Measurements from ENCODE around the gene CCNI2. TPM values are rescaled to one million over a fixed set of nuclear protein-coding genes. Genes with fewer than 3 reads are reported as not detected.

Gene CCNI2
- polyA plus RNA-seq, 1 donor (not counting 4 experiments of a cell fraction or from before 2014, with no cell fraction given) = not detected

GRCh38 chr5:132770476-132771159, 23.4 kb downstream of the CCNI2 start:
- Histone ChIP-seq H3K4me2 (ENCODE audit: control insufficient read depth, extremely low read depth, insufficient read depth, low read depth, low read length) (no peak overlapping the region), H3K27ac (ENCODE audit: control insufficient read depth, insufficient read depth, low read length) (no peak overlapping the region), H3K9ac (ENCODE audit: control insufficient read depth, extremely low read depth, insufficient read depth, low read length) (no peak overlapping the region), H2AFZ (ENCODE audit: control insufficient read depth, low read length) (no peak overlapping the region), H3K4me3 (ENCODE audit: control insufficient read depth in 2 of 3, extremely low read depth in 1 of 3, insufficient read depth in 2 of 3, low read depth in 1 of 3, low read length in 3 of 3) (no peak overlapping the region), H4K20me1 (ENCODE audit: control insufficient read depth, extremely low read depth, insufficient read depth, low read length) (no peaks in the 10 kb centered on the region), H3K9me1 (ENCODE audit: control insufficient read depth, extremely low read depth, insufficient read depth, low read length) (peaks cover 2% of the 10 kb centered on the region), H3K79me2 (ENCODE audit: control insufficient read depth, insufficient read depth, low read length) (peaks cover 62% of the 10 kb centered on the region), H3K9me3 (ENCODE audit: control insufficient read depth, low read depth, low read length) (no peaks in the 10 kb centered on the region), H3K36me3 (ENCODE audit: control insufficient read depth in 2 of 2, extremely low read depth in 1 of 2, insufficient read depth in 2 of 2, low read length in 2 of 2) (peaks cover 0 to 8% of the 10 kb centered on the region in 2 experiments), H3K4me1 (ENCODE audit: control insufficient read depth, extremely low read depth, insufficient read depth, low read length) (peaks cover 16% of the 10 kb centered on the region), H3K27me3 (ENCODE audit: control insufficient read depth, extremely low read depth, insufficient read depth, low read length) (no peaks in the 10 kb centered on the region)
- DNase-seq (ENCODE audit: low read depth, low spot score) = no peak
- dilution Hi-C loops (cut with MboI; ENCODE audit: extremely low pct_ligation_motif_present, low sequenced_read_pairs) = no loop called here
- TF ChIP-seq CTCF (optimal IDR thresholded peaks at IDR 0.05 in 1 of 3, IDR thresholded peaks at IDR 0.05 in 1 of 3, conservative IDR thresholded peaks at IDR 0.05 in 1 of 3; ENCODE audit: extremely low read depth in 1 of 3, insufficient read depth in 2 of 3, low read length in 3 of 3) = no peak
- no peak for TF ChIP-seq EZH2 (IDR thresholded peaks at IDR 0.05; ENCODE audit: low read length)
- FAIRE-seq = no peak

- Histone ChIP-seq H3K4me2 (ENCODE audit: control insufficient read depth, extremely low read depth, insufficient read depth, low read depth, low read length) (no peak overlapping the region), H3K9me1 (ENCODE audit: control insufficient read depth, extremely low read depth, insufficient read depth, low read length) (peaks cover 2% of the 10 kb centered on the region), H3K79me2 (ENCODE audit: control insufficient read depth, insufficient read depth, low read length) (peaks cover 67% of the 10 kb centered on the region), H4K20me1 (ENCODE audit: control insufficient read depth, extremely low read depth, insufficient read depth, low read length) (no peaks in the 10 kb centered on the region), H2AFZ (ENCODE audit: control insufficient read depth, low read length) (no peak overlapping the region), H3K9me3 (ENCODE audit: control insufficient read depth, low read depth, low read length) (no peaks in the 10 kb centered on the region), H3K27ac (ENCODE audit: control insufficient read depth, insufficient read depth, low read length) (no peak overlapping the region), H3K4me3 (ENCODE audit: control insufficient read depth in 2 of 3, extremely low read depth in 1 of 3, insufficient read depth in 2 of 3, low read depth in 1 of 3, low read length in 3 of 3) (no peak overlapping the region), H3K4me1 (ENCODE audit: control insufficient read depth, extremely low read depth, insufficient read depth, low read length) (peaks cover 17% of the 10 kb centered on the region), H3K36me3 (ENCODE audit: control insufficient read depth in 2 of 2, extremely low read depth in 1 of 2, insufficient read depth in 2 of 2, low read length in 2 of 2) (peaks cover 0 to 7% of the 10 kb centered on the region in 2 experiments), H3K9ac (ENCODE audit: control insufficient read depth, extremely low read depth, insufficient read depth, low read length) (no peak overlapping the region), H3K27me3 (ENCODE audit: control insufficient read depth, extremely low read depth, insufficient read depth, low read length) (no peaks in the 10 kb centered on the region)
- dilution Hi-C loops (cut with MboI; ENCODE audit: extremely low pct_ligation_motif_present, low sequenced_read_pairs) = no loop called here
- TF ChIP-seq CTCF (optimal IDR thresholded peaks at IDR 0.05 in 1 of 3, IDR thresholded peaks at IDR 0.05 in 1 of 3, conservative IDR thresholded peaks at IDR 0.05 in 1 of 3; ENCODE audit: extremely low read depth in 1 of 3, insufficient read depth in 2 of 3, low read length in 3 of 3) (no peak), EZH2 (IDR thresholded peaks at IDR 0.05; ENCODE audit: low read length) (no peak)
- FAIRE-seq (no peak), DNase-seq (ENCODE audit: low read depth, low spot score) (no peak)
These were observed 24.3 kb downstream of the CCNI2 start for GRCh38 chr5:132771503-132771998.

Data from keratinocyte (primary cell).